Measurements from ENCODE around the gene ITFG1. TPM values are rescaled to one million over a fixed set of nuclear protein-coding genes. Genes with fewer than 3 reads are reported as not detected.
"Not testable (repeated sequence)": the region's sequence is repeated elsewhere in the genome, so short reads cannot be mapped to it uniquely, and the experiment has no call there.

The ITFG1 gene
- total RNA-seq, 4 donors from 2014 or later = 12.9 to 100 (median 60.8) TPM

- no peaks in the 10 kb centered on the region for H3K27me3 ChIP-seq
- no peaks in the 10 kb centered on the region for H3K9me3 ChIP-seq
- TF ChIP-seq EP300 (IDR thresholded peaks at IDR 0.05; ENCODE audit: low read depth) (no peak), POLR2A (IDR thresholded peaks at IDR 0.05) (no peak), POLR2AphosphoS5 (IDR thresholded peaks at IDR 0.05) (no peak)
- TF ChIP-seq, protein P1, sequence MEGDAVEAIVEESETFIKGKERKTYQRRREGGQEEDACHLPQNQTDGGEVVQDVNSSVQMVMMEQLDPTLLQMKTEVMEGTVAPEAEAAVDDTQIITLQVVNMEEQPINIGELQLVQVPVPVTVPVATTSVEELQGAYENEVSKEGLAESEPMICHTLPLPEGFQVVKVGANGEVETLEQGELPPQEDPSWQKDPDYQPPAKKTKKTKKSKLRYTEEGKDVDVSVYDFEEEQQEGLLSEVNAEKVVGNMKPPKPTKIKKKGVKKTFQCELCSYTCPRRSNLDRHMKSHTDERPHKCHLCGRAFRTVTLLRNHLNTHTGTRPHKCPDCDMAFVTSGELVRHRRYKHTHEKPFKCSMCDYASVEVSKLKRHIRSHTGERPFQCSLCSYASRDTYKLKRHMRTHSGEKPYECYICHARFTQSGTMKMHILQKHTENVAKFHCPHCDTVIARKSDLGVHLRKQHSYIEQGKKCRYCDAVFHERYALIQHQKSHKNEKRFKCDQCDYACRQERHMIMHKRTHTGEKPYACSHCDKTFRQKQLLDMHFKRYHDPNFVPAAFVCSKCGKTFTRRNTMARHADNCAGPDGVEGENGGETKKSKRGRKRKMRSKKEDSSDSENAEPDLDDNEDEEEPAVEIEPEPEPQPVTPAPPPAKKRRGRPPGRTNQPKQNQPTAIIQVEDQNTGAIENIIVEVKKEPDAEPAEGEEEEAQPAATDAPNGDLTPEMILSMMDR (IDR thresholded peaks at IDR 0.05) = no peak
- WGBS, 2 donors (ENCODE audit: low coverage in 1 of 2) = 92 to 100% methylated on average over 1 of the region's 1 CpG
- no peak for DNase-seq
- H3K36me3 ChIP-seq = peaks cover 0 to 6% (median 0%) of the 10 kb centered on the region in 4 donors
- in situ Hi-C loops (cut with MboI; ENCODE audit: low pct_ligation_motif_present in 1 of 4, low pct_unique_long_range_greater_than_20kb in 1 of 4, low sequenced_read_pairs in 3 of 4) (no loop called here), intact Hi-C loops (cut with DNase I; ENCODE audit: low total_unique reads) (no loop called here)
- no peak overlapping the region for H3K27ac ChIP-seq
- H3K4me1 ChIP-seq = no peaks in the 10 kb centered on the region
- H3K4me3 ChIP-seq = no peak overlapping the region
Measured at GRCh38 chr16:47363761-47364160, 97.1 kb downstream of the ITFG1 start.

- Histone ChIP-seq H3K4me3 (no peak overlapping the region), H3K9me3 (peaks cover 0 to 3% of the 10 kb centered on the region in 2 donors), H3K27me3 (no peaks in the 10 kb centered on the region), H3K27ac (no peak overlapping the region), H3K36me3 (no peaks in the 10 kb centered on the region), H3K4me1 (no peaks in the 10 kb centered on the region)
- DNase-seq = no peak
- WGBS, 2 donors (ENCODE audit: low coverage in 1 of 2) = 84 to 88% methylated on average over 2 of the region's 2 CpGs
- intact Hi-C loops (cut with DNase I; ENCODE audit: low total_unique reads) = no loop called here
- TF ChIP-seq POLR2A (IDR thresholded peaks at IDR 0.05) (no peak), POLR2AphosphoS5 (IDR thresholded peaks at IDR 0.05) (no peak), EP300 (IDR thresholded peaks at IDR 0.05; ENCODE audit: low read depth) (no peak)
- TF ChIP-seq, protein P1 (IDR thresholded peaks at IDR 0.05) = no peak
- in situ Hi-C loops (cut with MboI; ENCODE audit: low pct_ligation_motif_present in 1 of 4, low pct_unique_long_range_greater_than_20kb in 1 of 4, low sequenced_read_pairs in 3 of 4) = no loop called here
Measured at GRCh38 chr16:47359478-47359877, 101.4 kb downstream of the ITFG1 start.

DNA sequence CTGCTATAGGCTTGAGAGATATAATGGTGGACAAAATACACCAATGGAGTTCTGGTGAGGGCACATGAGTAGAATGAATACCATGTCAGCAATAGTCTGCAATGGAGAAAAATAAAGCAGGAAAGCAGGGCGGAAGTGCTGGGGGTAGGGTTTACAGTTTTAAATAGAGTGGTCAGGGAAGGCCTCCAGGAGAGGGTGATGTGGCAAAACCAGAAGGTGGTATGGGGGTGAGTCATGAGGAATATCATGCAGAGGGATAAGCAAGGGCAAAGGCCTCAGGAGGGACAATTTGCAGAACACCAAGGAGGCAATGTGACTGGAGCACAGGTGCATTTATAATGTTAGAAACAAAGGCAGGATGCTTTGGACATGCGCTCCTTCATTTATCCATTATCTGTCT lies 102.0 kb downstream of the ITFG1 start:
- H3K4me3 ChIP-seq = no peak overlapping the region
- intact Hi-C loops (cut with DNase I; ENCODE audit: low total_unique reads) = no loop called here
- DNase-seq = no peak

GRCh38 chr16:47349029-47349428 lies 111.8 kb downstream of the ITFG1 start:
- H3K4me1 ChIP-seq; DNase-seq; intact Hi-C loops (cut with DNase I; ENCODE audit: low total_unique reads); H3K36me3 ChIP-seq; H3K4me3 ChIP-seq; H3K27me3 ChIP-seq; in situ Hi-C loops (cut with MboI; ENCODE audit: low pct_ligation_motif_present in 1 of 4, low pct_unique_long_range_greater_than_20kb in 1 of 4, low sequenced_read_pairs in 3 of 4); H3K27ac ChIP-seq; H3K9me3 ChIP-seq: not testable (repeated sequence)
- 83 to 97% methylated on average over 1 to 2 of the region's 2 CpGs for WGBS, 2 donors (ENCODE audit: low coverage in 1 of 2)

More for the DNA sequence above, 102.0 kb downstream of the ITFG1 start:
- H3K4me1 ChIP-seq = no peaks in the 10 kb centered on the region
- H3K36me3 ChIP-seq = no peaks in the 10 kb centered on the region
- H3K27me3 ChIP-seq = no peaks in the 10 kb centered on the region
- in situ Hi-C loops (cut with MboI; ENCODE audit: low pct_ligation_motif_present in 1 of 4, low pct_unique_long_range_greater_than_20kb in 1 of 4, low sequenced_read_pairs in 3 of 4) = no loop called here
- peaks cover 3 to 4% of the 10 kb centered on the region in 2 donors for H3K9me3 ChIP-seq
- no peak overlapping the region for H3K27ac ChIP-seq
- TF ChIP-seq POLR2A (IDR thresholded peaks at IDR 0.05) (no peak), POLR2AphosphoS5 (IDR thresholded peaks at IDR 0.05) (no peak), EP300 (IDR thresholded peaks at IDR 0.05; ENCODE audit: low read depth) (no peak)
- TF ChIP-seq, protein P1 (IDR thresholded peaks at IDR 0.05) = no peak
- 94% methylated on average over 2 of the region's 2 CpGs for WGBS, 2 donors (ENCODE audit: low coverage in 1 of 2)

DNA sequence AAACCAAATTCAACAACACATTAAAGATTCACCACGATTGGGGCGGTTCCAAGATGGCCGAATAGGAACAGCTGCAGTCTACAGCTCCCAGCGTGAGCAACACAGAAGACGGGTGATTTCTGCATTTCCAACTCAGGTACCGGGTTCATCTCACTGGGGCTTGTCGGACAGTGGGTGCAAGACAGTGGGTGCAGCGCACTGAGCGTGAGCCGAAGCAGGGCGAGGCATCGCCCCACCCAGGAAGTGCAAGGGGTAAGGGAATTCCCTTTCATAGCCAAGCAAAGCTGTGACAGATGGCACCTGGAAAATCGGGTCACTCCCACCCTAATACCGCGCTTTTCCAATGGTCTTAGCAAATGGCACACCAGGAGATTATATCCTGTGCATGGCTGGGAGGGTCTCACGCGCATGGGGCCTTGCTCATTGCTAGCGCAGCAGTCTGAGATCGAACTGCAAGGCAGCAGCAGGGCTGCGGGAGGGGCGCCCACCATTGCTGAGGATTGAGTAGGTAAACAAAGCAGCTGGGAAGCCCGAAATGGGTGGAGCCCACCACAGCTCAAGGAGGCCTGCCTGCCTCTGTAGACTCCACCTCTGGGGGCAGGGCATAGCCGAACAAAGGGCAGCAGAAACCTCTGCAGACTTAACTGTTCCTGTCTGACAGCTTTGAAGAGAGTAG lies 113.7 kb downstream of the ITFG1 start:
- 97 to 100% methylated on average over 11 to 23 of the region's 23 CpGs for WGBS, 2 donors (ENCODE audit: low coverage in 1 of 2)
- H3K27me3 ChIP-seq; H3K9me3 ChIP-seq; H3K36me3 ChIP-seq; DNase-seq; H3K4me1 ChIP-seq; intact Hi-C loops (cut with DNase I; ENCODE audit: low total_unique reads); H3K4me3 ChIP-seq; H3K27ac ChIP-seq; in situ Hi-C loops (cut with MboI; ENCODE audit: low pct_ligation_motif_present in 1 of 4, low pct_unique_long_range_greater_than_20kb in 1 of 4, low sequenced_read_pairs in 3 of 4): not testable (repeated sequence)

Data from transverse colon (tissue), 4 donors.